SK-N-SH (cell line): ENCODE measurements around the gene JPH2. TPM values are rescaled to one million over a fixed set of nuclear protein-coding genes. Genes with fewer than 3 reads are reported as not detected.

Experiments used
- CTCF ChIA-PET: fragments of 300-600, 350-600 bp; formaldehyde crosslinking; extraction: SDS; loops from one replicate; lab custom pipeline; 2021; lab: Yijun Ruan, JAX
- POLR2A ChIA-PET: fragments of 350-600 bp; sonication (Branson Sonifier 250); formaldehyde crosslinking; extraction: SDS; loops from one replicate; lab custom pipeline; 2020; ENCODE audit warnings: antibody characterized with exemption, inconsistent platforms; lab: Yijun Ruan, JAX
- DNase-seq: peaks from one replicate; pipeline ENCODE4 v3.0.0; 2012
- H2AFZ ChIP-seq: fragments of 200-600 bp; sonication (generic); 2 replicates; pipeline ENCODE4 v1.8.1; 2016; ENCODE audit warnings: antibody characterized with exemption, mild to moderate bottlenecking, low read depth
- H3F3A ChIP-seq: fragments of 200-600 bp; sonication (generic); replicated peaks from 2 replicates; pipeline ENCODE3; 2016; ENCODE audit warnings: antibody characterized with exemption, mild to moderate bottlenecking; ENCODE audit not compliant: insufficient read depth
- H3K27ac ChIP-seq, 2 experiments: fragments of 200-500 bp in 1 of 2; fragments of 200-600 bp in 1 of 2; sonication (Bioruptor generic) in 1 of 2; sonication (generic), shearing (Covaris generic) in 1 of 2; 2 replicates each; pipeline versions ENCODE4 v1.5.1 to v1.6.1; 2014 to 2016; ENCODE audit warnings: low read depth in 2 of 2, inconsistent platforms in 1 of 2, low read length in 1 of 2, mild to moderate bottlenecking in 1 of 2, mixed read lengths in 1 of 2
- H3K27me3 ChIP-seq: fragments of 200-600 bp; sonication (generic), shearing (Covaris generic); 2 replicates; pipeline ENCODE4 v1.6.1; 2016; ENCODE audit warnings: mixed run types; ENCODE audit not compliant: insufficient read depth
- H3K36me3 ChIP-seq, 2 experiments: fragments of 200-500 bp in 1 of 2; fragments of 200-600 bp in 1 of 2; sonication (Bioruptor generic) in 1 of 2; sonication (generic) in 1 of 2; replicated peaks in 1 of 2; 2 replicates each; pipeline versions ENCODE3 to v1.5.1; 2014 to 2016; ENCODE audit warnings: low read length in 1 of 2, mild to moderate bottlenecking in 1 of 2; ENCODE audit not compliant: insufficient read depth in 2 of 2, control insufficient read depth in 1 of 2
- H3K4me1 ChIP-seq, 2 experiments: fragments of 200-500 bp in 1 of 2; fragments of 200-600 bp in 1 of 2; sonication (Bioruptor generic) in 1 of 2; sonication (generic), shearing (Covaris generic) in 1 of 2; 2 replicates each; pipeline versions ENCODE4 v1.5.1 to v1.6.1; 2014 to 2016; ENCODE audit warnings: low read depth in 1 of 2, low read length in 1 of 2, mixed run types in 1 of 2; ENCODE audit not compliant: insufficient read depth in 2 of 2, control insufficient read depth in 1 of 2
- H3K4me2 ChIP-seq: fragments of 200-600 bp; sonication (generic), shearing (Covaris generic); 2 replicates; pipeline ENCODE4 v1.6.1; 2017; ENCODE audit warnings: mixed run types
- H3K4me3 ChIP-seq, 2 experiments: fragments of 200-500 bp in 1 of 2; fragments of 200-600 bp in 1 of 2; sonication (Bioruptor generic) in 1 of 2; sonication (generic), shearing (Covaris generic) in 1 of 2; 2 replicates each; pipeline versions ENCODE4 v1.5.1 to v1.8.1; 2014 to 2016; ENCODE audit warnings: low read depth in 2 of 2, inconsistent platforms in 1 of 2, low read length in 1 of 2, mild to moderate bottlenecking in 1 of 2, mixed read lengths in 1 of 2, moderate library complexity in 1 of 2
- H3K79me2 ChIP-seq: fragments of 200-600 bp; sonication (generic); 2 replicates; pipeline ENCODE4 v1.8.1; 2017; ENCODE audit warnings: mild to moderate bottlenecking; ENCODE audit not compliant: insufficient read depth
- H3K9ac ChIP-seq: fragments of 200-600 bp; sonication (generic); 2 replicates; pipeline ENCODE4 v1.6.1; 2017; ENCODE audit warnings: mixed run types
- H3K9me2 ChIP-seq: fragments of 200-600 bp; sonication (generic); 2 replicates; pipeline ENCODE4 v1.6.1; 2017; ENCODE audit warnings: mixed run types
- H3K9me3 ChIP-seq: fragments of 200-600 bp; sonication (generic); 2 replicates; pipeline ENCODE4 v1.6.1; 2017; ENCODE audit warnings: mixed run types, mild to moderate bottlenecking, moderate library complexity
- H4K20me1 ChIP-seq: fragments of 200-600 bp; sonication (generic); 2 replicates; pipeline ENCODE4 v1.6.1; 2017; ENCODE audit warnings: mild to moderate bottlenecking, mixed run types; ENCODE audit not compliant: insufficient read depth
- CHD2 ChIP-seq: fragments of 150-350 bp; IDR thresholded peaks from 2 replicates; pipeline ENCODE4 v1.6.1; 2018; ENCODE audit warnings: low read length; ENCODE audit not compliant: partially characterized antibody
- ELF1 ChIP-seq: IDR thresholded peaks from 2 replicates; pipeline ENCODE4 v1.4.0; 2012
- EP300 ChIP-seq, 2 experiments: IDR thresholded peaks; 2 replicates each; pipeline versions ENCODE4 v1.4.0 to v1.6.1; 2012; ENCODE audit warnings: borderline replicate concordance in 1 of 2, low read depth in 1 of 2, low read length in 1 of 2
- EZH2phosphoT487 ChIP-seq: fragments of 200-600 bp; sonication (generic); IDR thresholded peaks from 2 replicates; pipeline ENCODE4 v1.6.1; 2017; ENCODE audit warnings: low read depth, mixed run types, mild to moderate bottlenecking, antibody characterized with exemption, moderate library complexity, borderline replicate concordance
- IRF3 ChIP-seq: fragments of 150-350 bp; IDR thresholded peaks from 2 replicates; pipeline ENCODE4 v1.6.1; 2016; ENCODE audit warnings: mild to moderate bottlenecking, low read depth, low read length
- JUND ChIP-seq: IDR thresholded peaks from 2 replicates; pipeline ENCODE4 v1.4.0; 2012
- RCOR1 ChIP-seq: fragments of 150-350 bp; IDR thresholded peaks from 2 replicates; pipeline ENCODE4 v1.6.1; 2017; ENCODE audit warnings: antibody characterized with exemption, low read length
- RFX5 ChIP-seq: IDR thresholded peaks from 2 replicates; pipeline ENCODE4 v1.6.1; 2012; ENCODE audit warnings: mild to moderate bottlenecking, improper control_type of control experiment, low read length
- RXRA ChIP-seq: IDR thresholded peaks from 2 replicates; pipeline ENCODE4 v1.4.0; 2012; ENCODE audit warnings: low read depth, mild to moderate bottlenecking, borderline replicate concordance
- SIN3A ChIP-seq: IDR thresholded peaks from 2 replicates; pipeline ENCODE4 v1.6.1; 2012; ENCODE audit warnings: low read depth, mild to moderate bottlenecking, low read length, moderate library complexity, borderline replicate concordance
- TAF1 ChIP-seq: IDR thresholded peaks from 2 replicates; pipeline ENCODE4 v1.6.1; 2012; ENCODE audit warnings: low read depth, mild to moderate bottlenecking, low read length, moderate library complexity, borderline replicate concordance
- TCF12 ChIP-seq: IDR thresholded peaks from 2 replicates; pipeline ENCODE4 v1.4.0; 2012
- YY1 ChIP-seq: IDR thresholded peaks from 2 replicates; pipeline ENCODE4 v1.4.0; 2012; ENCODE audit warnings: low read depth, mild to moderate bottlenecking
- ZBTB33 ChIP-seq: IDR thresholded peaks from 2 replicates; pipeline ENCODE4 v1.4.0; 2012; ENCODE audit warnings: low read depth, borderline replicate concordance
- WGBS: methylation state at CpG from one replicate; pipeline ENCODE4 v1.1.6; 2017; ENCODE audit warnings: low lambda C conversion rate; 5-methylcytosine and 5-hydroxymethylcytosine counted together
- polyA plus RNA-seq, 3 experiments: library from polyadenylated mRNA; depleted of rRNA; stranded (reverse); fragments of >200 nt; gene quantifications; 2 replicates each; pipeline ENCODE4 v1.2.3, GENCODE V29; 2012
- TF ChIP-seq, protein P1 (sequence below): fragments of 200-600 bp; sonication (generic); IDR thresholded peaks from 2 replicates; pipeline ENCODE4 v1.6.1; 2017; ENCODE audit warnings: antibody characterized with exemption, mild to moderate bottlenecking, moderate library complexity
- TF ChIP-seq, protein P2 (sequence below): IDR thresholded peaks from 2 replicates; pipeline ENCODE4; 2012
- TF ChIP-seq, protein P3 (sequence below): fragments of 150-350 bp; IDR thresholded peaks from 2 replicates; pipeline ENCODE4 v1.6.1; 2017; ENCODE audit warnings: antibody characterized with exemption, low read length, low read depth, borderline replicate concordance

JPH2 gene
- polyA plus RNA-seq, 1 of the 3 experiments (the other 2 are of a cell fraction) = 0.67 TPM

DNA sequence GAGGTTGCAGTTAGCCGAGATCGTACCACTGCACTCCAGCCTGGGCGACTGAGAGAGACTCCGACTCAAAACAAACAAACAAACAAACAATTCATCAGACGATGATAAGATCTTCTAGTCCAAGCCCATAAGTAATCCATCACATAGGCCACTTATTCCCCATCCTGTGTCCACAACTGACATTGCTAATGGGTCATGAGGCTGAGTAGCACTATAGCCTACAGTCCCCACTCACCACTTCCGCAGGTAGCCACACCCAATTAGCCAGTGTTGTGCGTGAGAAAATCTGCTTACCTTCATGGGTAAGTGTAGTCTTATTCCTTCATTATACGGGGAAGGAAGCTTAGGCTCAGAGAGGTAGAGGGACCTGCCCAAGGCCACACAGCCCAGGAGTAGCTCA, 13.1 kb downstream of the JPH2 start (continued):
- no peak for TF ChIP-seq ZBTB33
- TF ChIP-seq JUND = no peak
- no peak for TF ChIP-seq SIN3A
- TF ChIP-seq ELF1 = no peak
- no peak for TF ChIP-seq CHD2

- TF ChIP-seq, protein P1, sequence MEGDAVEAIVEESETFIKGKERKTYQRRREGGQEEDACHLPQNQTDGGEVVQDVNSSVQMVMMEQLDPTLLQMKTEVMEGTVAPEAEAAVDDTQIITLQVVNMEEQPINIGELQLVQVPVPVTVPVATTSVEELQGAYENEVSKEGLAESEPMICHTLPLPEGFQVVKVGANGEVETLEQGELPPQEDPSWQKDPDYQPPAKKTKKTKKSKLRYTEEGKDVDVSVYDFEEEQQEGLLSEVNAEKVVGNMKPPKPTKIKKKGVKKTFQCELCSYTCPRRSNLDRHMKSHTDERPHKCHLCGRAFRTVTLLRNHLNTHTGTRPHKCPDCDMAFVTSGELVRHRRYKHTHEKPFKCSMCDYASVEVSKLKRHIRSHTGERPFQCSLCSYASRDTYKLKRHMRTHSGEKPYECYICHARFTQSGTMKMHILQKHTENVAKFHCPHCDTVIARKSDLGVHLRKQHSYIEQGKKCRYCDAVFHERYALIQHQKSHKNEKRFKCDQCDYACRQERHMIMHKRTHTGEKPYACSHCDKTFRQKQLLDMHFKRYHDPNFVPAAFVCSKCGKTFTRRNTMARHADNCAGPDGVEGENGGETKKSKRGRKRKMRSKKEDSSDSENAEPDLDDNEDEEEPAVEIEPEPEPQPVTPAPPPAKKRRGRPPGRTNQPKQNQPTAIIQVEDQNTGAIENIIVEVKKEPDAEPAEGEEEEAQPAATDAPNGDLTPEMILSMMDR = no peak
- TF ChIP-seq, protein P2, sequence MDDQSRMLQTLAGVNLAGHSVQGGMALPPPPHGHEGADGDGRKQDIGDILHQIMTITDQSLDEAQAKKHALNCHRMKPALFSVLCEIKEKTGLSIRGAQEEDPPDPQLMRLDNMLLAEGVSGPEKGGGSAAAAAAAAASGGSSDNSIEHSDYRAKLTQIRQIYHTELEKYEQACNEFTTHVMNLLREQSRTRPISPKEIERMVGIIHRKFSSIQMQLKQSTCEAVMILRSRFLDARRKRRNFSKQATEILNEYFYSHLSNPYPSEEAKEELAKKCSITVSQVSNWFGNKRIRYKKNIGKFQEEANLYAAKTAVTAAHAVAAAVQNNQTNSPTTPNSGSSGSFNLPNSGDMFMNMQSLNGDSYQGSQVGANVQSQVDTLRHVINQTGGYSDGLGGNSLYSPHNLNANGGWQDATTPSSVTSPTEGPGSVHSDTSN = peak; percentile 41
- no peak for TF ChIP-seq EP300 (IDR thresholded peaks at IDR 0.05; ENCODE audit: borderline replicate concordance in 1 of 2, low read depth in 1 of 2, low read length in 1 of 2)
- peak; percentile 41 for TF ChIP-seq TCF12
- peak; percentile 19; the same call in 1 of the 2 replicates for TF ChIP-seq RXRA
- ChIA-PET POLR2A (no interaction called here), CTCF (interaction anchor here (1.0 to 4.3 kb wide), 3 partner anchors 17 to 211 kb away, joined by 3 to 22 read pairs (median 16); no protein-coding TSS in a partner anchor)
- Histone ChIP-seq H2AFZ (peak overlapping the region; percentile 44; the same call in 1 of the 2 replicates), H3K27me3 (no peaks in the 10 kb centered on the region), H3K36me3 (no peaks in the 10 kb centered on the region), H4K20me1 (no peaks in the 10 kb centered on the region), H3K9ac (no peak overlapping the region), H3K4me1 (peaks cover 0 to 12% of the 10 kb centered on the region in 2 experiments; a peak in 3 of 4 replicates), H3F3A (peaks cover 3% of the 10 kb centered on the region), H3K27ac (peak overlapping the region in 1 of 2 experiments; percentile 42; a peak in 1 of 4 replicates), H3K9me3 (no peaks in the 10 kb centered on the region), H3K4me2 (peak overlapping the region; percentile 1; the same call in 1 of the 2 replicates), H3K4me3 (no peak overlapping the region), H3K9me2 (no peaks in the 10 kb centered on the region), H3K79me2 (no peaks in the 10 kb centered on the region)
- WGBS = 35% methylated on average over 5 of the region's 5 CpGs
- DNase-seq = no peak
Observed at GRCh38 chr20:44173116-44173515, 13.9 kb downstream of the JPH2 start.

- no peaks in the 10 kb centered on the region for H3K9me2 ChIP-seq
- TF ChIP-seq EZH2phosphoT487 (no peak), RCOR1 (no peak), YY1 (no peak), RFX5 (no peak), IRF3 (no peak), TAF1 (no peak)
- TF ChIP-seq, protein P3, sequence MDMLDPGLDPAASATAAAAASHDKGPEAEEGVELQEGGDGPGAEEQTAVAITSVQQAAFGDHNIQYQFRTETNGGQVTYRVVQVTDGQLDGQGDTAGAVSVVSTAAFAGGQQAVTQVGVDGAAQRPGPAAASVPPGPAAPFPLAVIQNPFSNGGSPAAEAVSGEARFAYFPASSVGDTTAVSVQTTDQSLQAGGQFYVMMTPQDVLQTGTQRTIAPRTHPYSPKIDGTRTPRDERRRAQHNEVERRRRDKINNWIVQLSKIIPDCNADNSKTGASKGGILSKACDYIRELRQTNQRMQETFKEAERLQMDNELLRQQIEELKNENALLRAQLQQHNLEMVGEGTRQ = no peak
- TF ChIP-seq, all 33 proteins: peak for 0
- Histone ChIP-seq H3K27ac (0 out of 4 replicates have a peak overlapping the region, but pooled peaks of 1 of the 2 experiments have one; percentile 42), H3K79me2 (no peaks in the 10 kb centered on the region), H4K20me1 (no peaks in the 10 kb centered on the region), H3K27me3 (no peaks in the 10 kb centered on the region), H3K9ac (no peak overlapping the region), H2AFZ (no peak overlapping the region), H3K9me3 (no peaks in the 10 kb centered on the region), H3K36me3 (no peaks in the 10 kb centered on the region), H3K4me3 (no peak overlapping the region), H3K4me2 (peak overlapping the region; percentile 1; the same call in 1 of the 2 replicates), H3K4me1 (peaks cover 3 to 12% of the 10 kb centered on the region in 2 experiments; a peak in 3 of 4 replicates), H3F3A (peaks cover 3% of the 10 kb centered on the region)
- WGBS = 78% methylated on average over 2 of the region's 2 CpGs
- no peak for DNase-seq
- ChIA-PET POLR2A (no interaction called here), CTCF (interaction anchor here (1.0 to 4.3 kb wide), 3 partner anchors 17 to 212 kb away, joined by 3 to 22 read pairs (median 16); no protein-coding TSS in a partner anchor)
Observed at GRCh38 chr20:44172572-44172950, 14.4 kb downstream of the JPH2 start.
